GM19324 (cell line): ENCODE data around the gene CCL25.
A peak's percentile ranks its signal among the peaks of the same experiment; 100 is the strongest.

Experiments used
- ATAC-seq: cut with Tn5 transposase; IDR thresholded peaks from one replicate; pipeline ENCODE4 v1.9.1; 2021; ENCODE audit warnings: mild to moderate bottlenecking, moderate library complexity; ENCODE audit not compliant: unreplicated experiment, low FRiP score

Gene CCL25

DNA sequence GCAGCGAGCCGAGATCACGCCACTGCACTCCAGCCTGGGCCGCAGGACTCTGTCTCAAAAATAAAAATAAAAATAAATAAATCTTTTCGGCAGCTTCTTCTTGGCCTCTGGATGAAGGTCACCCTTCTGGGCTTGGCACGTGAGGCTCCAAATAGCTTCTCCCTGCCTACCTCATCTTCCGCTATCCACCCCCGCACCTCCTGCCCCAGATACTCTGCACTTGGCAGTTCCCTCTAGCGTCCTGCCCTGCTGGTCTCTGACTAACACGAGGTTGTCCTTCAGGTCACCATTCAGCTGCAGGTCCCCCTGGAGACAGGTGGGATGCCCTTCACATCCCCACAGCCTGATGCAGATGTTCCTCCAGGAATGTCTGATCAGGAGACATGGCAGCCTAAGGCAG lies 8.5 kb upstream of the CCL25 start:
- ATAC-seq, result no peak

- ATAC-seq, result no peak
Observed at GRCh38 chr19:8045872-8046568, 6.5 kb upstream of the CCL25 start.

GRCh38 chr19:8046569-8047165 lies 5.9 kb upstream of the CCL25 start:
- ATAC-seq, result no peak

DNA sequence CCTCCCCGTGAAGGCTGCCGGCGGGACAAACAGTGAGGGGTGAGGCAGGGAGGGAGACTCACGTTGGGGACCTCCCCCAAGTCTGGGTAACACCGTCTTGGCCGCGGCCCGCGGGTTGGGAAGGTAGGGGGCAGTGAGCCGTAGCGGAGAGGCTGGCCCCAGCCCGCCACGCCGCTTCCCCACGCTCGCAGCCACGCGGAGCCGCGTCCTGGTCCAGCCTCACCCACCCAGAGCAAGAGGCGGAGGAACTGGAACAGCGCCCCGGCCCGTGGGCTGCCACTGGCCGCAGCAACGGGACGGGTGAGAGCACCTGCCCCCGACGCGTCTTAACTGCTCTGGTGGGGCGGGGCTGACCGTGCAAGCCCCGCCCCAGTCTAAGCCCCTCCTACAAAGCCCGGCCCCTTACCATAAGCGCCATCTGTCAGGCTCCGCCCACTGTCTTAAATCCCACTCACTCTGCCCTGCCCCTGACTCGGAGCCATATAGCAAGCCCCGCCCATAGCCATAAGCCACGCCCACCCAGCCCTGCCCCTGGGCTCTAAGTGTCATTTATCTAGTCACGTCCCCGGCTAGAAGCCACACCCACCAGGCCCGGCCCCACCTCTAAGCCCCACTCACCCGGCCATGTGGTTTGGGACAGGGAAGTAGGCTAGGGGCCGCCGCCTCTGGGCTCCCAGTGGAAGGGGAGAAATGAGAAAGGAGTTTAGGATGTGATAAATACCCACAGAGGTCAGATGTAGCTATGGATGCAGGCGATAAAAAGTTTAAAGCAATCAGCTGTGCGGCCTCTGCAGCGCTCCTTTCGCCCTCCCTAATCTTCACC lies 2.1 kb upstream of the CCL25 start:
- peak; percentile 53 for ATAC-seq

- ATAC-seq, result no peak
Observed at GRCh38 chr19:8054169-8054568, 1.6 kb downstream of the CCL25 start.

DNA sequence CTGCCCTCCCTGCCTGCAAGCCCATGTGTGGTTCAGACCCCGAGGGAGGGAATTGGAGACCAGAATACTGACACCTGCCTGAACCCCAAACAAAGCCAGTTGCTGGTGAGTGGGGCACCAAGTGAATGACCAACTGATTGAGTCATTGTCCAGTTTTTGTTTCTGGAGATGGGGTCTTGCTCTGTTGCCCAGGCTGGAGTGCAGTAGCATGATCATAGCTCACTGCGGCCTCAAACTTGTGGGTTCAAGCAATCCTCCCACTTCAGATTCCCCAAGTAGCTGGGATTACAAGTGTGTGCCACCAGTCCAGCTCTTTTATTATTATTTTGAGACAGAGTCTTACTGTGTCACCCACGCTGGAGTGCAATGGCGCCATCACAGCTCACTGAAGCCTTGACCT lies 4.0 kb downstream of the CCL25 start:
- no peak for ATAC-seq

GRCh38 chr19:8057545-8058270 lies 5.1 kb downstream of the CCL25 start:
- ATAC-seq, result no peak

GRCh38 chr19:8064911-8065874 lies 12.6 kb downstream of the CCL25 start:
- ATAC-seq, result no peak

GRCh38 chr19:8065875-8066261 lies 13.3 kb downstream of the CCL25 start:
- no peak for ATAC-seq

DNA sequence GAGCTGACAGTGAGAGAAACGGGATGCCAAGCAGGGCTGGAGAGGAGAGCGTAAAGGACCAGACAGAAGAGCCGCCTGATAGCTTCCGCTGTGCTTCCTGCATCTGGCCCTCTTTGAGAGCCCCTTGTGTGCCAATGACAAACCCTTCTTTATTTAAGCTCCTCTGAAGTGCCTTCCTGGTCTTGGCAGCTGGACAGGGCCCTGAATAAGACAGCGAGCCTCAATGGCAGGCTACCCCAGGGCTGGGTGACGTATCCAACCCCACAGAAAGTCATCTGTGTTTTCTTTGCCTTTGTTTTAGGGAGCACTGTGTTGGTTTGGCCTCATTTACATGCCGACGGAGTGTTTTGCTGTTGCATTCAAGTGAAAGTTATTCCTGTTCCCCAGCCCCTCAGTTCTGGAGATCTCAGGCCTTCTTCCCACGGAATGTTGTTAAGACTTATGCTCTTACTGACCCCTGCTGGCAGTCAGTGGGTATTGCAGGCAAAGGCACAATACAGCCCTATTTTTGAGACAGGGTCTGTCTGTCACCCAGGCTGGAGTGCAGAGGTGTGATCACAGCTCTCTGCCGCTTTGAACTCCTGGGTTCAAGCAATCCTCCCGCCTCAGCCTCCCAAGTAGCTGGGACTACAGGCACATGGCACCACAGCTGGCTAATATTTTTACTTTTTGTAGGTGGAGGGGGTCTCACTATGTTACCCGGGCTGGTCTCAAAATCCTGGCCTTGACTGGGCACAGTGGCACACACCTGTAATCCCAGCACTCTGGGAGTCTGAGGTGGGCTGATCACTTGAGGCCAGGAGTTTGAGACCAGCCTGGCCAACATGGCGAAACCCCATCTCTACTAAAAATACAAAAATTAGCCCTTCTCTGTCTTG lies 16.8 kb downstream of the CCL25 start:
- no peak for ATAC-seq

GRCh38 chr19:8071912-8072311 lies 19.4 kb downstream of the CCL25 start:
- no peak for ATAC-seq

- no peak for ATAC-seq
Observed at GRCh38 chr19:8074501-8074900, 21.9 kb downstream of the CCL25 start.

DNA sequence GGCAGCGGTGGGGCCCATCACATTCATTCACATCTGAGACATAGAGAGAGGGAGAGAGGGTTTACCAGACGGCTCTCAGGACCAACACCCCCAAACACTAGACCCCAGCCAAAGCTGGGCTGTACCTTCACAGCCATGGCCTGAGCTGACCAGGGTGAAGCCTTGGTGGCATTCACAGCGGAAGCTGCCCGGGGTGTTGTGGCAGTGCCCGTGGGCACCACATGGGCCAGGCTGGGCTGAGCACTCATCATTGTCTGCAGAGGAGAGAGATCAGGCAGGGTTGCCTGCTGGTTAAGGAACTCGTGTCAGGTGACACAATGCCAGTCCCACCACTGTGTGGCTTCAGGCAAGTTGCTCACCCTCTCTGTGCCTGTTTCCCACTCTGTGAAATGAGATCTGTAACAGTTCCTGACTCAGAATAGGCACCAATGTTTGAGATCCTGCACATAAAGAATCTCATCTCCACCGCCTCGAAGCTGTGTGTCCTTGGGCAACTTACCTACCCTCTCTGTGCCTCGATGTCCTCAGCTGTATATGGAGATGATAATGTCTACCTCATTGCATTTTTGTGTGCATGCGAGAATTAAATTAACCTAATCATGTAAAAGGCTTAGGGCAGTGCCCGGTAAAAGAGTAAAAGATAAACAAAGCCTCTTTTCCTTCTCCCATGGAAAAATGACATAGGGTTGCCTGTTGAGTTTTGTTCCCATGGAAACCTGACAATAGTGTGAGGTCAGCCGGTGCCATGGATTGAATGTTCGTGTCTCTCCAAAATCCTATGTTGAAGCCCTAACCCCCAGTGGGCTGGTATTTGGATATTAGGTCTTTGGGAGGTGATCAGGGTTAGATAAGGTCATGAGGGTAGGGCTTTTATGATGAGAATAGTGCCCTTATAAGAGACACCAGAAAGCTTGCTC lies 22.9 kb downstream of the CCL25 start:
- ATAC-seq, result no peak

GRCh38 chr19:8079988-8080387 lies 27.4 kb downstream of the CCL25 start:
- no peak for ATAC-seq

DNA sequence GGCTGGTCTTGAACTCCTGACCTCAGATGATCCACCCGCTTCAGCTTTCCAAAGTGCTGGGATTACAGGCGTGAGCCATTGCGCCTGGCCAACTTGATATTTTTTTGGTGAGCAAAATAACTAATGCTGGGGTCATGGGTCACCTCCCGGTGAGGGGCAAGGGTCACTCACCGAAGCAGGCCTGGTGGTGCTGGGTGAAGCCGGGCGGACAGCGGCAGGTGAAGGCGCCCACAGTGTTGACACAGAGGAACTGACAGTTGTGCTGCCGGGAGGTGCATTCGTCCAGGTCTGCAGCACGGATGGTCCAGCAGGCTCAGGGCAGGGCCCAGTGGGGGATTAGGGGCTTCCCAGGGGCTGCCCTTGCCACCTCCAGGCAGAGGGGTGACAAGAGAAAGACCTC lies 28.3 kb downstream of the CCL25 start:
- ATAC-seq, result no peak

DNA sequence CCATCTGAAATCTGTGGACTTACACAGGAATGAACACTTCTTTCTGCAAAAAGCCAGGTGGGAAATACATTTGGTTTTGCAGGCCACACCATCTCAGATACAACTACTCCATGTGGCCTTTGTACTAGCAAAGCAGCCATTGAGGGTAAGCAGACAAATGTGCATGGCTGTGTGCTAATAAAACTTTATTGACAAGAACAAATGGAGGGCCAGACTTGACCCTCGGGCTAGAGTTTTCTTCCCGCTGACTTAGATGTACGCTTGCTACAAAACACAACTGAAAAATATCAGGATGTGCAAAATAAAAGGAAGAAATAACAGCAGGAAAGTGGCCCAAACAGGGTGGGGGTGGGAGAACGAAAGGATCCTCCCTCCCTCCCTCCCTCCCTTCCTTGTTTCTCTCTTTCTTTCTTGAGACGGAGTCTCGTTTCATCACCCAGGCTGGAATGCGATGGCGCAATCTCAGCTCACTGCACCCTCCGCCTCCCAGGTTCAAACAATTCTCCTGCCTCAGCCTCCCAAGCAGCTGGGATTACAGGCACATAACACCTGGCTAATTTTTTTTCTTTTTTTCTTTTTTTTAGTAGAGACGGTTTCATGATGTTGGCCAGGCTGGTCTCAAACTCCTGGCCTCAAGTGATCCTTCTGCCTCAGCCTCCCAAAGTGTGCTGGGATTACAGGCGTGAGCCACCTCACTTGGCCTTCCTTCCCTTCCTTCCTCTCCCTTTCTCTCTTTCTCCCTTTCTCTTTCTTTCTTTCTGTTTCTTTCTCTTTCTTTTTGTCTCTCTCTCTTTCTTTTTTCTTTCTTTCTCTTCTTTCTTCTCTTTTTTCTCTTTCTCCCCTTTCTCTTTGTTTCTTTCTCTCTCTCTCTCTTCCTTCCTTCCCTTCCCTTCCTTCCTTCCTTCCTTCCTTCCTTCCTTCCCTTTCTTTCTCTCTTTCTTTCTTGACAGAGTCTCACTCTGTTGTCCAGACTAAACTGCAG lies 29.3 kb downstream of the CCL25 start:
- ATAC-seq, result no peak

GRCh38 chr19:8083141-8083540 lies 30.6 kb downstream of the CCL25 start:
- ATAC-seq, result no peak
